GM08714 (cell line): ENCODE measurements around the gene KRR1.
"Not testable (repeated sequence)": the region's sequence is repeated elsewhere in the genome, so short reads cannot be mapped to it uniquely, and the experiment has no call there.

Experiments used
- H3K4me3 ChIP-seq: fragments of 200-500 bp; sonication (Bioruptor generic); 2 replicates; pipeline ENCODE4 v1.5.1; 2014; ENCODE audit warnings: mild to moderate bottlenecking, low read length, inconsistent platforms
- ZNF274 ChIP-seq: IDR thresholded peaks from 2 replicates; pipeline ENCODE4 v1.6.1; 2012; ENCODE audit warnings: mild to moderate bottlenecking, low read depth, low read length

Gene KRR1

DNA sequence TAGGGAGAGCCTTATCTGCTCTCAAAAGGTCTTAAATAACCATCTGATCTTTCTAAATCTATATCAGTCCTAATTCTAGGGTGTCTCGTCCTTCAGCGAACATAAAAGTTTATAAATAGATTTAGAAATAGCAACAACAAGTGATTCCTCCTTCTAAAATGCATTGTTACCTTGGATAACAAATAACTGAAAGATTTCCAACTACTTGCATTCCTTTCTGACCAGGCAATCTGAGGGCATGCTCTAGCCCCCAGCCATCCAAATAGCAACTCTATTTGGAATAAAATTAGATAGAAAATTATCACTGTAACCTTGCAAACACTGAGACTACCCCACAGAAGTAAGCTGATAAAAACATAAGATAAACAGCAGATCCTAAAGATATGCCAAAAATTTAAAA lies 21.8 kb upstream of the KRR1 start:
- TF ChIP-seq ZNF274, result no peak
- no peak overlapping the region for H3K4me3 ChIP-seq

DNA sequence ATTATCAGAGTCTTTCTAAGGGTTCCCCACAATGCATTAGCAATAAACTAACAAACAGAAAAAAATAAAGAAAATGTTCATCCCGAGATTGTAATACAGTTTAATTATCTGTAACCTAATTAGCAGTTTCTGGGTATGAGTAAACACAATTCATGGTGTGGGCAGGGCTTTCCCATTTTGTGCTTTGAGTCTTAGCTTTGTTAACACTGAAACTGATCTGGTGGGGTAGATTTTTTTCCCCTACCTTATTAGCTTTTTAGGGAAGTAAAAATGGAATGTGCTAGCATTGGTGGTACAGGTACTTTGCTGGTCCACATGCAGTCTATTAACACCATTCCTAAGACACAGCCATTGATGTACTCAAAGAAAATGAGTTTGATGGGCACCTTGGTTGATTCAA lies 18.4 kb upstream of the KRR1 start:
- TF ChIP-seq ZNF274, result no peak
- no peak overlapping the region for H3K4me3 ChIP-seq

DNA sequence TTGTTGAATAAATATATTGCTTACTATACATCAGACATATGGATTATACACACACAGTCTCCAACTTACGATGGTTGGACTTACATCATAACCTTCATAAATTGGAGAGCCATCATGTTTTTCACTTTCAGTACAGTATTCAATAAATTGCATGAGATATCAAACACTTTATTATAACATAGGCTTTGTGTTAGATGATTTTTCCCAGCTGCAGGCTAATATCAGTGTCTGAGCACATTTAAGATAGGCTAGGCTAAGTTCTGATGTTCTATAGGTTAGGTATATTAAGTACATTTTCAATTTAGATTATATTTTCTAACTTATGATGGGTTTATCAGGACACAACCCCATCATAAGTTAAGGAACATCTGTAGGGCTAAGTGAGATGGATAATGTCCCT lies 17.9 kb upstream of the KRR1 start:
- TF ChIP-seq ZNF274, result no peak
- H3K4me3 ChIP-seq, result no peak overlapping the region

DNA sequence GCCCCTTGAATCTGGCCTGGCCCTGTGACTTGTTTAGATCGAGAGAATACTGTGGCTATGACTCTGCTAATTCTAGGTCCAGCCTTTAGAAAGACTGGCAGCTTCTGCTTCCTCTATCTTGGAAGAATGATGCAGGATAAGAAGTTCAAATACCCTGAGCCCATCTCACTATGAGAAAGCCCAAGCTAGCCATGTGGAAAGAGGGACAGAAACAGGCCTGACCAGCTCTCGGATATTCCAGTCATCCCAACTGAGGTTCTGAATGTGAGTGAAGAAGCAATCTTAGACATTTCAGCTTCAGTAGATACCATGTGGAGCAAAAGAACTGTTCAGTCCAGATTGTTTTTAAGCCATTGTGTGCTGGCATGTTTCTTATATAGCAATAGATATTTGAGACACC lies 17.3 kb upstream of the KRR1 start:
- H3K4me3 ChIP-seq, result no peak overlapping the region
- TF ChIP-seq ZNF274, result no peak

DNA sequence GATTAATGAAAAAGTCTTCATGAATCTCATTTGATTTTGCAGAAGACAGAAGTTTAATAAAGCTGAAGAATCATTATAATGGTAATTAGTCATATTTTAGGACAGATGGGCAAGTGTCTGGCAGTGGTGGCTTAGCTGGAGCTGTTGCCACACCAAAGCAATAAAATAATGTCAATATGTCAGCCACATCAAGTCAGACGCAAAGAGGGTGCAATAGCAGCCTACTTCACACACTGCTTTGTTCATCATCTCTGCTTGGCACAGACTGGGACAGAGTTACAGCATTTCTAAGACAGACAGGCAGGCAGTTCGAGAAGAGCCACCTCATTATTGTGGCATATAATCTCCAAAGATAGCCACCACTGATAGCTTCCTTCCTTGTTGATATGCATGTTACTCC lies 16.9 kb upstream of the KRR1 start:
- no peak overlapping the region for H3K4me3 ChIP-seq
- no peak for TF ChIP-seq ZNF274

DNA sequence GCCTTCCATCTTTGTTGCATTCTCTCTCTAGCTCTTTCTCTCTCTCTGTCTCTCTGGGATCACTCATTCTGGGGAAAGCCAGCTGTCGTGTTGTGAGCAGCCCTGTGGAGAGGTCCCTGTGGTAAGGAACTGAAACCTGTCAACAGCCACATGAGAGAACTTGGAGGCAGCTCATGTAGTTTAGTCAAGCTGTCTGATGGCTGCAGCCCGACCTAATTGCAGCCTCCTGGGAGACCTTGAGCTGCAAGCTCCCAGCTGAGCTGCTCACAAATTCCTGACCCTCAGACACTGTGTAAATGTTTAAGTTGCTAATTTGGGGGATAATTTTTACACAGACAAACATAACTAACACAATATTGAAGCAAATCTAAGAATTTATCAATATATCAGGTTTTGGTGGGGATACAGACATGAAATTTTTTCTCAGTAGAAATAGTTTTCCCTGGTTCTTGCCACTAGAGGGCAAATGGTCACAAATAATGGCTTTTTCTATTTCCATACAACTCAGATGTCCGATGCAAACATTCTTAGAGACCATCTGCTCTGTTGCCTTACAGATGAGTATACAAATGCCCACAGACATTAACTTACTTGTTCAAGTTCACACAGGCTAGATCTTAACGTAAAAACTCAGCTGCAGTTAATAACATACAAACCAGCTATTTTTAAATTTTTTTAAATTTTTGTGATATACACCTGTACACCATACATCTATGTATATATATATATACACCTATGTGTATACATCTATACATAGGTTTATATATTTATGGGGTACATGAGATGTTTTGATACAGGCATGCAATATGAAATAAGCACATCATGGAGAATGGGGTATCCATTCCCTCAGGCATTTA lies 15.5 kb upstream of the KRR1 start:
- TF ChIP-seq ZNF274, result no peak
- H3K4me3 ChIP-seq, result no peak overlapping the region

DNA sequence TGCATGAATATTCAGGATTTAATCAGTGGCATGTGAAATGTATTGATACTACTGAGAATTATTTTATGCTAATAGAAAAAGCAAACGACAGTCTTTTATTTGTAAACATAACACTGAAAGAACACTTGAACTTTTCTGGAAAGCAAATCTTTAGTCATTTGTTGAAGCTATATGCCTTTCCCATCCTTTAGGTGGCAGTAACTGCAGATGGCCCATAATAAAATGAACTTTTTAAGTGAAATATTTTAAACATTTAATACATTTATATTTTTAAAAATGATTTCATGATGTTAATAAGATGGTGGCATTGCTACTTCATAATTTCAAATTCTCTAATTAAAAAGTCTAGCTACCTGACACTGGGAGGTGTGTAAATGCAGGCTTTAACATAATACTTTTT lies 13.9 kb upstream of the KRR1 start:
- H3K4me3 ChIP-seq, result no peak overlapping the region
- TF ChIP-seq ZNF274, result no peak

DNA sequence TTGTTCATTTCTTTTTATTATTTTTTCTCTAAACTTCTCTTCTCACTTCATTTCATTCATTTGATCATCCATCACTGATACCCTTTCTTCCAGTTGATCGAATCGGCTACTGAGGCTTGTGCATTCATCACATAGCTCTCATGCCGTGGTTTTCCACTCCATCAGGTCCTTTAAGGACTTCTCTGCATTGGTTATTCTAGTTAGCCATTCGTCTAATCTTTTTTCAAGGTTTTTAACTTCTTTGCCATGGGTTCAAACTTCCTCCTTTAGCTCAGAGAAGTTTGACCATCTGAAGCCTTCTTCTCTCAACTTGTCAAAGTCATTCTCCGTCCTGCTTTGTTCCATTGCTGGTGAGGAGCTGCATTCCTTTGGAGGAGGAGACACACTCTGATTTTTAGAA lies 10.7 kb upstream of the KRR1 start:
- H3K4me3 ChIP-seq, result not testable (repeated sequence)

DNA sequence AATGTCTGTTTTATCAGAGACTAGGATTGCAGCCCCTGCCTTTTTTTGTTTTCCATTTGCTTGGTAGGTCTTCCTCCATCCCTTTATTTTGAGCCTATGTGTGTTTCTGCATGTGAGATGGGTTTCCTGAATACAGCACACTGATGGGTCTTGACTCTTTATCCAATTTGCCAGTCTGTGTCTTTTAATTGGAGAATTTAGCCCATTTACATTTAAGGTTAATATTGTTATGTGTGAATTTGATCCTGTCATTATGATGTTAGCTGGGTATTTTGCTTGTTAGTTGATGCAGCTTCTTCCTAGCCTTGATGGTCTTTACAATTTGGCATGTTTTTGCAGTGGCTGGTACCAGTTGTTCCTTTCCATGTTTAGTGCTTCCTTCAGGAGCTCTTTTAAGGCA lies 9.8 kb upstream of the KRR1 start:
- not testable (repeated sequence) for H3K4me3 ChIP-seq

DNA sequence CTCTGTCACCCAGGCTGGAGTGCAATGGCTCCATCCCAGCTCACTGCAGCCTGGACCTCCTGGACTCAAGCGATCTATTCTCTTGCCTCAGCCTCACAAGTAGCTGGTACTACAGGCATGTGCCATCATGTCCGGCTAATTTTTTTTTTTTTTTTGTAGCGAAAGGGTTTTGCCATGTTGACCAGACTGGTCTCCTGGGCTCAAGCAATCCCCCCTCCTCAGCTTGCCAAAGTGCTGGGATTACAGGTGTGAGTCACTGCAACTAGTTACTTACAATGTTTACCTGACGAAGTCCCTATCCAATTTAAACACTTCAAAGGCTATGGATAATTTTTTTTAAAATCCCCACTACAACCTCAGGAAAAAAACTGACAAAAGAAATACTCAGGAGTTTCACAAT lies 1.8 kb downstream of the KRR1 start:
- H3K4me3 ChIP-seq, result peak overlapping the region; percentile 99

DNA sequence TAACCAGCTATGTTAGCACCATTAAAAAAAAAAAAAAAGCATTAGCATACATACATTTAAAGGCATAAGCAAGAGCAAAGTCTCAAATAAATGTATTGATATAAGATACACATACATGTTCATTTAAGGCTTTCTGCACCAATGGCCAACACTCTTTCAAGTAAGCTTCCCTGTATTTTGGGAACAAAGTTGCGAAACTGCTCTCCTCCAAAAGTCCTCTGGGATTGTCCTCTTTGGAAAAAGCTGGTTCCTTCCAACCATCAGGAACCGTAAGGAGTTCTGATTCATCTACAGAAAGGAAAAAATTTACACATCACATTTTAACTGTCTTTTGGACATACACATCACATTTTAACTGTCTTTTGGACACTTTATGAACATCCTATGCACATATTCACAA lies 3.2 kb downstream of the KRR1 start:
- H3K4me3 ChIP-seq, result no peak overlapping the region
- no peak for TF ChIP-seq ZNF274

More for the DNA sequence above, 1.8 kb downstream of the KRR1 start:
- no peak for TF ChIP-seq ZNF274

DNA sequence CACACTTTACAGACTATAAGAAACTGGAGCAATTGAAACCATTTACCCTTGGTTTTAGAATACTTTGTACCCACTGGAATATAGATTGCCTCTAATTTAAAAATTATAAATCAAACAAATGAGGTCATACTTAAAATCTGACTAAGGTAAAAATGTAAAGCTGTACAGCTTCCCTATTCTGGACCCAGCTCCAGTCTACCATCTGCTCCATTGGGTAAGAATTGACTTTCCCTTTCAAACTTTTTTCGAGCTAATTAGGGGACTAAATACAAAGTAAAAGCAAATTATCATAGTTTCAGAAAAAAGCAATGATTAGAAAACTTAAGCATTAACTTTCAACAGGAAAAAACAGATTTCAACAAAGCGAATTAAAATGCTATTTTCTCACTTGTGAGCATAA lies 4.3 kb downstream of the KRR1 start:
- H3K4me3 ChIP-seq, result no peak overlapping the region
- TF ChIP-seq ZNF274, result no peak

DNA sequence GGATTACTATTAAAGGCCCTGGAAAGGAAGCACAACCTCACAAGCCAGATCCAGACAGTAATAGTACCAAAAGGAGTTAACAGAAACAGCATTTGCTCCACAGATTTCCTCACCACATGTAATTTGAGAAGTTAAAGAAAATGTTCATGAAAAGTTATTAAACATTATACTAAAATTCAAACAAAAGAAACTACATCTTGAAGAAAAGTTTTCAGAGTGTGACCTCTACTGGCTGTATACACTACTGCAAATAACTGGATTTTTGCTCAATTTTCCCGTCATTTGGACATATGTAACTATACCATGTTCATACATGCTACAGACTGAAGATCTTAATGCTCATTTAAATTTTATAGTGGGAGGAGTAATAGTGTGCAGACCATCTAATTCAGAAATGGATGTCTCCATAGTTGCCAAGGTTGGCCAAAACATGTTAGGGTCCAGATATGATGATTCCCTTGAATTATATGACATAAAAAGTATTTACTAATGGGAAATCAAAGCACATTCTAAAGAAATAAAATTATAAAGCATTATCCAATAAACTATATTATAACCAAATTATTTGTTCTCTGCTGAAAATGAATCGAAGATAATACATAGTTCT lies 5.6 kb downstream of the KRR1 start:
- TF ChIP-seq ZNF274, result no peak
- H3K4me3 ChIP-seq, result no peak overlapping the region

DNA sequence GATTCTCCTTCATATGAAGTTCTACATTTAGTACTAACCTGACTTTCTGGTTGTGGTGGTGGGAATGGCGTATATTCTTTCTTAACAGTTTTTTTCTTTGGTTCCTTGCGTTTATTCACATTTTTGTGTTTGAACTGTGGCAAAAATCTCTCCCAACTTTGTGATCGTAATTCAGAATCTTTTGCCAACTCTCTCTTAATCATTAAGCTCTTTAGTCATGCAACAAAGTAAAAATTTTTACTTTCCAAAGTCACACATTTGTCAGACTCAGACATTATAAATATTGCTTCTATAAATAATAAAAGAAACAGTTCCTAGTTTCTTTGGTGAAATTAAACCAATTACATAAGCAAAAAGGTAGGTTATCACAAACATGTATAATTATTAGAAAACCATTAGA lies 7.5 kb downstream of the KRR1 start:
- no peak for TF ChIP-seq ZNF274
- no peak overlapping the region for H3K4me3 ChIP-seq

DNA sequence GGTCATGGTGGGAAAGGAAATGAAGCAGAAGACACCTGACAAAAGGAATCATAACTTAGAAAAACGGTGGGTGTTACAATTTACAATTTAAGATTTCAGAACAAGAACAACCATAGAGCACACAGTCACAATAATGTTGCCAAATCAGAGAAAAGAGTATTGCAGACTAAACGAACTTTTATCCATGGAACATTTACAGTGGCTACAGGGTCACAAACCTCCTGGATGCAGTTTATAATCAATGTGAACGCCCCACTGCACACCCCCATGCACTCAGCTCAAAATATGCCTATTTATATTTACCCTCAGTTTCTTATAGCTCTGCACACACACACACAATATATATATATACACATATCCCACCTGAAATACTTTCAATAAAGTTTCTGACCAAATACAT lies 8.0 kb downstream of the KRR1 start:
- TF ChIP-seq ZNF274, result no peak

DNA sequence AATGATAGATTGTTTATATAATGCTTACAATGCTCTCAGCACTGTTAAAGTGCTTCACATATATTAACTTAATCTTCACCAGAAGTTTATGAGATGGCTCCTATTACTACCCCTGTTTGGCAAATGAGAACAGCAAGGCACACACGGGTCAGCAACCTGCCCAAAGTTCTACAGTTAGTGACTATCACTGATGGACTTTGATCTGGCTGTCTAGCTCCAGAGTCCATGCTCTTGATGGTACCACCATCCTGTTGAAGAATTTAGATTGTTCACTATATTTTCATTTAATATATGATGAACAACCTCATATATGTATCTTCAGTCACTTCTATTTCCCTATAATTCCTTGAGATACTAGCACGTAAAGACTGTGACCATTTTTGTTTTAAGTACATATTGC lies 20.2 kb downstream of the KRR1 start:
- H3K4me3 ChIP-seq, result no peak overlapping the region
- TF ChIP-seq ZNF274, result no peak

More for the DNA sequence above, 8.0 kb downstream of the KRR1 start:
- H3K4me3 ChIP-seq, result no peak overlapping the region
